ENCODE results near the gene RBM44. TPM values are rescaled to one million over a fixed set of nuclear protein-coding genes. Genes with fewer than 3 reads are reported as not detected.

The RBM44 gene
- total and polyA plus RNA-seq, 4 donors: 0.02 to 0.75 (median 0.15) TPM

- Histone ChIP-seq H3K4me3 (ENCODE audit: low read depth in 1 of 3, low read length in 3 of 3) (no peak overlapping the region), H3K27me3 (ENCODE audit: control insufficient read depth in 4 of 4, insufficient read depth in 4 of 4, low read length in 3 of 4) (no peaks in the 10 kb centered on the region), H3K4me1 (ENCODE audit: control insufficient read depth in 4 of 4, insufficient read depth in 4 of 4, low read length in 3 of 4) (no peaks in the 10 kb centered on the region), H3K9me3 (ENCODE audit: control insufficient read depth in 4 of 4, low read length in 3 of 4) (no peaks in the 10 kb centered on the region), H3K9ac (ENCODE audit: low read depth in 1 of 2, low read length in 2 of 2) (no peak overlapping the region), H3K27ac (ENCODE audit: low read depth in 1 of 2, low read length in 2 of 2) (no peak overlapping the region), H3K36me3 (ENCODE audit: control insufficient read depth in 4 of 4, insufficient read depth in 3 of 4, low read depth in 1 of 4, low read length in 3 of 4) (peaks cover 16 to 54% (median 40%) of the 10 kb centered on the region in 4 donors)
- 94% methylated on average over 10 of the region's 10 CpGs for WGBS
- no peak for DNase-seq (ENCODE audit: low spot score)
- no peak for TF ChIP-seq RAD21 (IDR thresholded peaks at IDR 0.05)
- no peak for TF ChIP-seq NR2F2 (IDR thresholded peaks at IDR 0.05)
- TF ChIP-seq FOXA2 (IDR thresholded peaks at IDR 0.05): no peak
- no peak for TF ChIP-seq YY1 (IDR thresholded peaks at IDR 0.05)
- TF ChIP-seq, protein P1, sequence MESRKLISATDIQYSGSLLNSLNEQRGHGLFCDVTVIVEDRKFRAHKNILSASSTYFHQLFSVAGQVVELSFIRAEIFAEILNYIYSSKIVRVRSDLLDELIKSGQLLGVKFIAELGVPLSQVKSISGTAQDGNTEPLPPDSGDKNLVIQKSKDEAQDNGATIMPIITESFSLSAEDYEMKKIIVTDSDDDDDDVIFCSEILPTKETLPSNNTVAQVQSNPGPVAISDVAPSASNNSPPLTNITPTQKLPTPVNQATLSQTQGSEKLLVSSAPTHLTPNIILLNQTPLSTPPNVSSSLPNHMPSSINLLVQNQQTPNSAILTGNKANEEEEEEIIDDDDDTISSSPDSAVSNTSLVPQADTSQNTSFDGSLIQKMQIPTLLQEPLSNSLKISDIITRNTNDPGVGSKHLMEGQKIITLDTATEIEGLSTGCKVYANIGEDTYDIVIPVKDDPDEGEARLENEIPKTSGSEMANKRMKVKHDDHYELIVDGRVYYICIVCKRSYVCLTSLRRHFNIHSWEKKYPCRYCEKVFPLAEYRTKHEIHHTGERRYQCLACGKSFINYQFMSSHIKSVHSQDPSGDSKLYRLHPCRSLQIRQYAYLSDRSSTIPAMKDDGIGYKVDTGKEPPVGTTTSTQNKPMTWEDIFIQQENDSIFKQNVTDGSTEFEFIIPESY (IDR thresholded peaks at IDR 0.05): no peak
- no peak for TF ChIP-seq SP1 (IDR thresholded peaks at IDR 0.05)
- TF ChIP-seq GABPA (IDR thresholded peaks at IDR 0.05 in 1 of 2, conservative IDR thresholded peaks at IDR 0.05 in 1 of 2): no peak
- TF ChIP-seq HNF4A (conservative IDR thresholded peaks at IDR 0.05): no peak
- TF ChIP-seq REST (IDR thresholded peaks at IDR 0.05): no peak
- TF ChIP-seq RXRA (IDR thresholded peaks at IDR 0.05): no peak
- TF ChIP-seq, protein P2, sequence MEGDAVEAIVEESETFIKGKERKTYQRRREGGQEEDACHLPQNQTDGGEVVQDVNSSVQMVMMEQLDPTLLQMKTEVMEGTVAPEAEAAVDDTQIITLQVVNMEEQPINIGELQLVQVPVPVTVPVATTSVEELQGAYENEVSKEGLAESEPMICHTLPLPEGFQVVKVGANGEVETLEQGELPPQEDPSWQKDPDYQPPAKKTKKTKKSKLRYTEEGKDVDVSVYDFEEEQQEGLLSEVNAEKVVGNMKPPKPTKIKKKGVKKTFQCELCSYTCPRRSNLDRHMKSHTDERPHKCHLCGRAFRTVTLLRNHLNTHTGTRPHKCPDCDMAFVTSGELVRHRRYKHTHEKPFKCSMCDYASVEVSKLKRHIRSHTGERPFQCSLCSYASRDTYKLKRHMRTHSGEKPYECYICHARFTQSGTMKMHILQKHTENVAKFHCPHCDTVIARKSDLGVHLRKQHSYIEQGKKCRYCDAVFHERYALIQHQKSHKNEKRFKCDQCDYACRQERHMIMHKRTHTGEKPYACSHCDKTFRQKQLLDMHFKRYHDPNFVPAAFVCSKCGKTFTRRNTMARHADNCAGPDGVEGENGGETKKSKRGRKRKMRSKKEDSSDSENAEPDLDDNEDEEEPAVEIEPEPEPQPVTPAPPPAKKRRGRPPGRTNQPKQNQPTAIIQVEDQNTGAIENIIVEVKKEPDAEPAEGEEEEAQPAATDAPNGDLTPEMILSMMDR (IDR thresholded peaks at IDR 0.05; ENCODE audit: low read depth, low read length, missing input control): no peak
- TF ChIP-seq HNF4G (IDR thresholded peaks at IDR 0.05): no peak
- TF ChIP-seq ATF3 (IDR thresholded peaks at IDR 0.05): no peak
- TF ChIP-seq JUND (IDR thresholded peaks at IDR 0.05): no peak
- TF ChIP-seq EGR1 (IDR thresholded peaks at IDR 0.05; ENCODE audit: low read depth in 2 of 2): no peak
- no peak for TF ChIP-seq FOXA1 (IDR thresholded peaks at IDR 0.05)
- no peak for TF ChIP-seq TAF1 (conservative IDR thresholded peaks at IDR 0.05)
- no peak for TF ChIP-seq MAX (IDR thresholded peaks at IDR 0.05)
These were observed 41.0 kb upstream of the RBM44 start for GRCh38 chr2:237757616-237758015.
